GM18511 (cell line): Measurements from ENCODE around the gene UGGT1.
A peak's percentile ranks its signal among the peaks of the same experiment; 100 is the strongest.

Source experiments
- ATAC-seq: cut with Tn5 transposase; IDR thresholded peaks from one replicate; pipeline ENCODE4 v1.9.1; 2021; ENCODE audit warnings: mild to moderate bottlenecking, moderate library complexity; ENCODE audit not compliant: unreplicated experiment

Gene UGGT1

DNA sequence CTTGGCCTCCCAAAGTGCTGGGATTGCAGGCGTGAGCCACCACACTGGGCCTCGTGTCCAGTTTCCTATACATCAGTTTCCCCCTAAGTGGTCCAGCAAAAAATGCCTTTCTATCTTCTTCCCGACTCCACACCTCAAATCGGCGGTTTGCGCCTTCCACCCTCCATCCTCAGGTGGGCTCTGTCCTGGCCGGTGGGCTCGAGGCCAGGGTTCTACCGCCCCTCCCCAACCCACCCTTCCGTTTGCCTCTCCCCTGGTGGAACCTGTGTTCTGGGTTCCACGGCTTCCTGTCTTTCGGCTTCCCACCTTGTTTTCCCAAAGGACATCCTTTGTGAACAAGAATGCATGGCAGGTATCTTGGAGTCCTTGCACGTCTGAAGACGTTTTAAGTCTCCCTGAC, 123.3 kb downstream of the UGGT1 start:
- ATAC-seq: no peak

DNA sequence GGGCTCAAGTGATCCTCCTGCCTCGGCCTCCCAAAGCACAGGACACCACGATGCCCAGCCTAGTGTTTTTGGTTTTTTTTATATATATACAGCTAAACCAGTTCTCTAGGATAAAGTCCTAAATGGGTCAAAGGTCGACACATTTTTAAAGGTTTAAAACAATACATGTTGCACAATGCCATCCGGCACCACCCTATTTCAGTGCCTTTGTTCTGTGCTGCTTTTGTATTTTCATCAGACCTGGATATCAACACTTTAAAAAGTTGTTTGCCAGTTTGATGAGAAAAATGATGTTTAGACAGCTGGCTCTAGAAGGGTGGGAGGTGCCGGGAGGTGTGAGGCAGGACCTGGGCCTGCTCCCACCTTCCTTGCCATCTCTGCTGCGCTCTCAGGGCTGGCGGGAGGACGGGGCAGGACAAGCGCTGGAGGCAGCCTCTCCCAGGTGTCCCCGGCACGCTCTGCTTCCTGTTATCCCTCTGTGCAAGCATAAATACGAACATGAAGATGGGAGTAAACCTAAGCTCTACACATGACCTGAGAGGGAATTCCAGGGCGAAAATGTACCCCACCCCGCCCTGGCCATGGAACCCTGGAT, 124.0 kb downstream of the UGGT1 start:
- ATAC-seq: no peak

DNA sequence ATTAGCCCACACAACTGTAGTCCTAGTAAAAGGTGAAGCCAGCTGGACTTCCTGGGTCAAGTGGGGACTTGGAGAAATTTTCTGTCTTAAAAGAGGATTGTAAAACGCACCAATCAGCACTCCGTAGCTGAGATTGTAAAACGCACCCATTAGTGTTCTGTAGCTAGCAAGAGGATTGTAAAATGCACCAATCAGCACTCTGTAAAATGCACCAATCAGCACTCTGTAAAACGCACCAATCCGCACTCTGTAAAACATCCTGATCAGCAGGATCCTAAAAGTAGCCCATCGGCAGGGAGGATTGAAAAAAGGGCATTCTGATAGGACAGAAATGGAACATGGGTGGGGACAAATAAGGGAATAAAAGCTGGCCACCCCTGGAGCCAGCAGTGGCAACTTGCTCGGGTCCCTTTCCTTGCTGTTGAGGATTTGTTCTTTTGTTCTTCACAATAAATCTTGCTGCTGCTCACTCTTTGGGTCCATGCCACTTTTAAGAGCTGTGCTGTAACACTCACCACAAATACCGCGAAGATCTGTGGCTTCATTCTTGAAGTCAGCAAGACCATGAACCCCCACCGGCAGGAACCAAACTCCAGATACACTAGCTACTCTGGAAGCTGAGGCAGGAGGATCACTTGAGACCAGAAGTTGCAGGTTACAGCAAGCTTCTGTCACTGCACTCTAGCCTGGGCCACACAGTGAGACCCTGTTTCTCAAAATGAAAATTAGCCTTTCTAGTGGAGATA, 125.1 kb downstream of the UGGT1 start:
- ATAC-seq: no peak

DNA sequence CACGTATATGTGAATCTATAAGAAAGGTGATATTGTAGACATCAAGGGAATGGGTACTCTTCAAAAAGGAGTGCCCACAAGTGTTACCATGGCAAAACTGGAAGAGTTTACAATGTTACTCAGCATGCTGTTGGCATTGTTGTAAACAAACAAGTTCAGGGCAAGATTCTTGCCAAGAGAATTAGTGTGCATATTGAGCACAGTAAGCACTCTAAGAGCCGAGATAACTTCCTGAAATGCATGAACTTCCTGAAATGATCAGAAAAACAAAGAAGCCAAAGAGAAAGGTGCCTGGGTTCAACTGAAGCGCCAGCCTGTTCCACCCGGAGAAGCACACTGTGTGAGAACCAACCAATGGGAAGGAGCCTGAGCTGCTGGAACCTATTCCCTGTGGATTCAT, 126.7 kb downstream of the UGGT1 start:
- no peak for ATAC-seq

DNA sequence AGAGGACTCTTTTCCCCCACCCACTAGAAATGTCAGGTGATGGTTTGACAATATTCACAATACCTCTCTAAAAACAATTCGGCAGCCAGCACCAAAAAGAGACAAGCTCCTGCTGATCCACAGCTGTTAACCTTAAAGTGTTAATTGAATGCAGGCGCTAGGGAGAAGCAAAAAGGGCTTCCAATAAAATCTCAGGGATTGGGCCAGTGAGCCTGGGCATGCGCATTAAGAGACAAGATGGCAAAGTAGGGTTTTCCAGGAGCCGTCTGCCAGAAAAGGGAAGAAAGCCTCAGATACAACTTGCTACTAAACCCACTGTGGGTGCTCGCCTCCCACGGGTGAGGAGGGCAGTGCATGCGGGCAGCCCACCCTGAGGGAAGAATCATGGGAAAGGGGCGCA, 128.9 kb downstream of the UGGT1 start:
- no peak for ATAC-seq

DNA sequence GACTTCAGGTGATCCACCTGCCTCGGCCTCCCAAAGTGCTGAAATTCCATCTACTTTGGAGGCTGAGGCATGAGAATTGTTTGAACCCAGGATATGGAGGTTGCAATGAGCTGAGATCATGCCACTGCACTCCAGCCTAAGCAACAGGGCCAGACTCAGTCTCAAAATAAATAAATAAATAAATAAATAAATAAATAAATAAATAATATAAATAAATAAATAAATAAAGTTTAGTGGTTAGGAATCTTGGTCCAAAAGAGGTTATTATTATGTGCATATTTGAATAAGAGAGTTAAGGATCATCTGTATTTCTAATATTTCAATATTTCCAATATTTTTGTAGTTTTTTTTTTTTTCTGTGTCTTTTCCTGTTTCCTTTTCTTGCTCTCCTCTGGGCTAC, 136.9 kb downstream of the UGGT1 start:
- ATAC-seq: no peak

DNA sequence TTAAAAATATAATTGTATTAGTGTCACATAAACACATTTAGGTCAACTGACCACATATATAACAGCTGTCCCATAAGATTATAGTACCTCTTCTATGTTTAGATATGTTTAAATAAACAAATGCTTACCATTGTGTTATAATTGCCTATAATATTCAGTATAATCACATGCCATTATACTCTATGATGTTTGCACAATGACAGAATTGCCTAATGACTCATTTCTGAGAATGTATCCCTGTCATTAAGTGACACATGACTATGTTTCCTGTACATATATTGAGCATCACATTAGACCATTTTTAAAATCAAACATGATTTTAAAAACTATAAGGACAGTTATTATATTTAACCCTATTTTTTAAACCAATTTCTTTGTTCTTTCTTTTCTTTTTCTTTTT, 137.9 kb downstream of the UGGT1 start:
- no peak for ATAC-seq

DNA sequence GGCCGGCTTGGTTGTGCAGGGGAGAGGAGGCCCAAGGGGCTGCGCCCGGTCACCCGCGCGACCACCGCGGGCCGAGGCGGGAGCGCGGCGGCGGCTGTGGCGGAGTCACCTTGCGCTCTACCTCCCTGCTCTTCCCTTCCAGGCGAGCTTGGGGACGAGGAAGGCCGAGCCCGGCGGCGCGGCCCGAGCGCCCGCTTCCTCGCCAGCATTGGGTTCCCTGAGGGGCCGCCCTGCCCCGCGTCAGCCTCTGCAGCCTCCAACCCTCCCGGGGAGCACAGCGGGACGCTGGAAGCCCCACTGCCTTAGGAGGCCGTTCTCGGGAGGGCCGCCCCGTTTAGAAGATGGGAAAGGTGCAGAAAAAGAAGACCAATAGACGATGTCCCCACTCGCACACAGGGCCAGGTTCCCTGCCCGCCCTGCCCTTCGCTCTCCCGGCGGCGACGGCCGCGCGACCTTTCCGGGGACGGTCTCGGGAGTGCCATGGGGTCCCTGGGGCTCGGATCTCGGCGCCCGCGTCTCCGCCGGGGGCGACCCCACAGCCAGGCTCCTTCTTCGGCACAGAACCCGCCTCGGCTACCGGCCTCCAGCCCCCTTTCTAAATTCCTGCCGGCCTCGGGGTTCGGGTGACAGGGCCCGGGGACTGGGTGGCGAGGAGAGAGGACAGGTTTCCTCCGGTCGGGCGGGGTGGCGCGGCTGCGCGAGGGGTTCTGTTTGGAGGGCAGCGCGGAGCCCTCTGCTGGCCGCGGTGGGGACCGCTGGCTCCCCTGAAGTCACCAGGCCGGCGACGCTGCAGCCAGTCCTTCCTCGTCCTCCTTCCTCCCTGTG, 142.2 kb downstream of the UGGT1 start:
- ATAC-seq: peak; percentile 99

DNA sequence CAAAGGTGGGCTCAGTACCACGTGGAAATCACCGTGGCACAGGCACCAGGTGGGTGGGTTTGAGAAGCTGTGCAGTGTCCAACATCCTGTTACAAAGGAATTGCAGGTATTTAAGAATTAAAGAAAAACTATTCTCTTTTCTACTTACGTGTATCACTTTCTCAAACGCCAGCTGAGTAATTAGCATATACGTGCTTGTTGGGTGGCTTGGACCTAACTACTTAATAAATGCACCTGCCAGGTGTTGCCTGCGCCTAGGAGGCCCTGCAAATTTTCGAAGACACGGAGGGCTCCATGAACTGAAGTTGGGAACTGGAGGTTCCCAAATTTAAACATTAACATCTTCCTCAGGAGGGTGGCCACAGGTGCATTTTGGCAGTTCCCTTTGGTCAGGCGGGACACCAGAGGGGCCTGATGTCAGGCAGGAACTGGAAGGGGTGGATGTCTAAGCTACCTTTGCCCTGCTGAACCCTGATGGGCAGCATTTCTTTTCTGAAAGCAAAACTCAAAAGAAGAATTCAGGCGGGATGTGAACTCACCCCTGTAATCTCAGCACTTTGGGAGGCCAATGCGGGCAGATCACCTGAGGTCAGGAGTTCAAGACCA, 142.9 kb downstream of the UGGT1 start:
- ATAC-seq: no peak

DNA sequence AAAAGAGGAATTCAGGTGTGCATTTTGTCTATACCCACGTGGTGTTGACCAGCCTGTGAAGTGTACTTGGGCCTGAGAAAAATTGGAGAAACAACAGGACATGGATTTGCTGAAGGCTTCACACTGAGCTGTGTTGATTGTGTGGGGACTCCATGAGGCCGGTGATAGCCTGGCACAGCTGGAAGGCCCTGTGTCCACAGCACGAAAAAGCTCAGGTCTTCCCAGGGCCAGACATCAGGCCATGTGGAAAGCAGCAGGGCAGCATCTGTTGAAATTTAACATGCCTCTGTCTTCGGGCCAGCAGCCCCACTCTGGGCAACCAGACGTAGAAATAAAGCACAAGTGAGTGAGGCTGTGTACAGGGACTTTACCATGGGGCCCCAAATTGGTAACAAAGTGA, 143.6 kb downstream of the UGGT1 start:
- no peak for ATAC-seq

DNA sequence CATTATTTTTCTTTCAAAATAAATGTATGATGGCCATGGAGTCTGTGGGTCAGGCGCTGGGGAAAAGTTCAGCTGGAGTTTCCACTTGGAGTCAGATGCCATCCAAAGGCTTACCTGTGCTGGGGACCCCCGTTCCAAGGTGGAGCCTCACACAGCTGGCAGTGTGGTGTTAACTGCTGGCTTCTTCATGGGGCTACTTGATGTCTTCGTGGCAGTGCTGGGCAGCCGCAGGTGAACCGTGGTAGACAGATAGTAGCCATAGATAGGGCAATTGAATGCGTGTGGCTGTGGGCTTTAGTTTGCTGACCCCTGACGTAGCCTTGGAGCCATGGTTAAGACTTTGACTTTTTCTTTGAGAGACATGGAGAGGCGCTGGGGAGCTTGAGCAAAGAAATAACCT, 144.6 kb downstream of the UGGT1 start:
- ATAC-seq: no peak

DNA sequence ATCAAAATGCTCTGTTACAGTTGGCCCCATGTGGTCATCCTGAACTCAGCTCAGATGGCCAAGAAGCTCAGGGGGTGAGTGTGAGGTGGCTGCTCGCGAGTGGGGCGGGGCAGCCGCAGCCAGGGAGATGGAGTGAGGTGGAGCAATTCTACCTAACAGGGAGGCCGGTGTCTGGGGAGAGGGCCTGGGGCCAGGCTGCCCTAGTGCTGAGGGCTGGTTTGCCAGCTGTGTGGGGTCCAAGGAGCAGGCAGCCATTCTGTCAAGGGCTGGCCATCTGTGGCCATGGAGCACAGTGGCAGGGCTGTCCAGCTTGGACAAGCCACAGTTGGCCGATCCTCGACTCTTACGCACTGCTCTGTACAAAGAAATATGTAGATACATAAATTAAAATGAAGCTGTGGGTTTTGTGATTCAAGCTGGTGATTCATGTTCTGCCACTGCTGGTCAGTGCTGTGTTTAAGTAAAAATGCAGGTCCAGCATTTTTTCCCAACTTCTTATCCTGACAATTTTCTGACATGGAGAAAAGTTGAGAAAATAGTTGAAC, 145.6 kb downstream of the UGGT1 start:
- ATAC-seq: no peak

DNA sequence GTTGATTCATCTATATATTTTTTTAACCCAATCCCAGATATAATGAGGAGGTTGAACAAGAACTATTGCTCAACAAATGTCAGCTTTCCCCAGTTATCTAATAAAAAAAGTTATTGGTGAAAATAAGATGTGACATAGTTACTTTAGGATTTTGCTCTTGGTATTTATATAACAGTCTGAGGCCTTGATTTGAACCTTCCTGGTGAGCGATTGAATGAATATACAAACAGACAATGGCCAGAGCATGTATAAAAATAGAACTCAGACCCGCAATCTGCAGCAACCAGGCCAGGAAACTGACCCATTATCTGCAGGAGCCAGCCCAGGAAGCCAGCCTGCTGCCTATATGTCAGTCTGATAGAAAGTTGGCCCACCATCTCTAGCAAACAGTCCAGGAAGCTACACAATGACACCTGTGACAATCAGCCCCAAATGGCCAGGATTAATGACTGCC, 146.1 kb downstream of the UGGT1 start:
- no peak for ATAC-seq

DNA sequence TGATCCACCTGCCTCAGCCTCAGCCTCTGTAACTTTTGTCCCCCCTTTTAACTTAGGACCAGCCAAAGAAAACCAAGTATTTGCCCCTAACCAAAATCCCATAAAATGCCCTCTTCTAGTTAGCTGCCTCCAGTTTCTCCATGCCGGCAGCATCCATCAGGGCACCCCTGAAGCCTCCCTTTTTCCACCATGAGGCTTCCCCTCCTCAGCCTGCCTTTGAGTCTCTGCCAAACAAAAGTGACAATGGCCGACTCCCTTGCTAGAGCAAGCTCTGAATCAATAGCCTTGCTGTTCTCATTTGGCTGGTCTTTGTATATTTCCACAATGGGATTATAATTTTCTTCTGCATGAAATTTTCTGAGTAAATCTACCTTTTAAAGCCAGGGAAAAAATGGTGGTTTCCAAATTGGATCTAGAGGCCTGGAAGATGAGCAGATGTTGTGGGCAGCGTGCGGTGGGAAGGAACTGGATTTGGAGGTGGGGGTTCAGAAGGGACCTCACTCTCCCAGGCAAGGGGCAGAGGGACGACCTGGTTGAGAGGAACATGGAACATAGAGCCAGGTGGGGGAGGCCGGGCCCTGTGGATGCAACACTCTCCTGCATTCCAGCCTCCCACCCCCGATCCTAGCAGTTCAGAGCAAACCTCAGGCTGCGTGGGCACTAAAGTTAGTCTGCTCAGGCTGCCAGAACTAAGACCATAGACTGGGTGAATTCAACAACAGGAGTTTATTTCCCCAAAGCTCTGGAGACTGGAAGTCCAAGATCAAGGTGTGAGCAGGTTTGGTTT, 147.1 kb downstream of the UGGT1 start:
- ATAC-seq: no peak

DNA sequence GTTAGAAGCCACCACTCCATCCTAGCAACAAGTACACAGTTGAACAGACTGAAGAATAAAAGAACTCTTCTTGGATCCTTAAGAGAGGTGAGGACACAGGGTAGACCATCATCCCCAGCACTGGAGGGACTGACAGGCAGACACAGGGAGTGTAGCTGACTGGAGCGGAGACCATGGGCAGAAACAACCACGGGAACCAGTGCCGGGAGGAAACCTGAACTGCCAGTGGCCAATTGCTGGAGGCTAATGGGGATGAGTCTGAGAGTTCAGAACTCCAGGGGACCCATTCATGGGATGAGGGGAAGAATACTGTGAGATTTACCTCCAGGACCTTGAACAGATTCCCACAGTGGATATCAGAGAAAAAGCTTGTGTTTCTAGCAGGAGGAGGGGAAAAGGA, 150.9 kb downstream of the UGGT1 start:
- ATAC-seq: no peak
